VCaP (cell line): ENCODE data around the gene SNAPC5.

Experiments
- H3K27ac ChIP-seq: fragments of 450-650 bp; 2 replicates; pipeline ENCODE4 v1.5.1; 2017
- CTCF ChIP-seq: fragments of 450-650 bp; conservative IDR thresholded peaks from 2 replicates; pipeline ENCODE4 v1.5.1; 2017; ENCODE audit warnings: mild to moderate bottlenecking, moderate library complexity

SNAPC5 gene

GRCh38 chr15:66488525-66488924 is 9.0 kb downstream of the SNAPC5 start:
- TF ChIP-seq CTCF, result no peak
- no peak overlapping the region for H3K27ac ChIP-seq

- no peak for TF ChIP-seq CTCF
- H3K27ac ChIP-seq, result no peak overlapping the region
Observed at GRCh38 chr15:66486887-66487286, 10.7 kb downstream of the SNAPC5 start.

GRCh38 chr15:66484539-66485112 is 12.9 kb downstream of the SNAPC5 start:
- H3K27ac ChIP-seq, result no peak overlapping the region
- TF ChIP-seq CTCF, result no peak

GRCh38 chr15:66483131-66483566 is 14.4 kb downstream of the SNAPC5 start:
- H3K27ac ChIP-seq, result no peak overlapping the region
- TF ChIP-seq CTCF, result no peak

GRCh38 chr15:66482539-66482938 is 15.0 kb downstream of the SNAPC5 start:
- H3K27ac ChIP-seq, result no peak overlapping the region
- no peak for TF ChIP-seq CTCF

- no peak for TF ChIP-seq CTCF
- no peak overlapping the region for H3K27ac ChIP-seq
Observed at GRCh38 chr15:66481107-66481856, 16.3 kb downstream of the SNAPC5 start.

- no peak overlapping the region for H3K27ac ChIP-seq
- TF ChIP-seq CTCF, result no peak
Observed at GRCh38 chr15:66480267-66480666, 17.3 kb downstream of the SNAPC5 start.
